H1 (cell line): Measurements from ENCODE around the gene HSDL2.

Source experiments
- CEBPB ChIP-seq: IDR thresholded peaks from 2 replicates; pipeline ENCODE4 v1.6.1; 2012; ENCODE audit warnings: low read depth, low read length
- CTCF ChIP-seq, 3 experiments: IDR thresholded peaks; 1 replicate in 2 of 3; 2 replicates in 1 of 3; pipeline versions ENCODE4 v1.5.1 to v1.6.1; 2011; ENCODE audit warnings: low read length in 3 of 3, mild to moderate bottlenecking in 3 of 3, inconsistent platforms in 2 of 3, low read depth in 1 of 3, moderate library complexity in 1 of 3; ENCODE audit not compliant: insufficient read depth in 1 of 3; ENCODE audit errors: control extremely low read depth in 1 of 3
- E2F6 ChIP-seq: IDR thresholded peaks from 2 replicates; pipeline ENCODE4 v1.6.1; 2012; ENCODE audit warnings: inconsistent platforms
- EP300 ChIP-seq, 2 experiments: IDR thresholded peaks; 1 replicate in 1 of 2; 2 replicates in 1 of 2; pipeline ENCODE4 v1.6.1; 2011 to 2012; ENCODE audit warnings: low read depth in 2 of 2, low read length in 2 of 2, mild to moderate bottlenecking in 2 of 2, borderline replicate concordance in 1 of 2, inconsistent platforms in 1 of 2, moderate library complexity in 1 of 2
- EZH2 ChIP-seq: fragments of 200-600 bp; sonication (generic); IDR thresholded peaks from 2 replicates; pipeline ENCODE4 v1.7.1; 2012; ENCODE audit warnings: low read depth, mild to moderate bottlenecking, moderate library complexity, low read length, inconsistent platforms; ENCODE audit not compliant: severe bottlenecking
- GTF2F1 ChIP-seq: IDR thresholded peaks from 2 replicates; pipeline ENCODE4 v1.6.1; 2012; ENCODE audit warnings: low read depth, low read length, improper control_type of control experiment, borderline replicate concordance
- KDM4A ChIP-seq: IDR thresholded peaks from one replicate; pipeline ENCODE4 v1.7.1; 2012; ENCODE audit warnings: low read depth, mild to moderate bottlenecking, moderate library complexity, low read length, inconsistent platforms; ENCODE audit not compliant: severe bottlenecking
- RFX5 ChIP-seq: IDR thresholded peaks from 2 replicates; pipeline ENCODE4 v1.6.1; 2011; ENCODE audit warnings: low read depth, low read length, improper control_type of control experiment, borderline replicate concordance
- SIN3A ChIP-seq, 2 experiments: IDR thresholded peaks in 1 of 2; conservative IDR thresholded peaks in 1 of 2; 2 replicates each; pipeline ENCODE4 v1.6.1; 2011 to 2012; ENCODE audit warnings: low read length in 2 of 2, improper control_type of control experiment in 1 of 2, low read depth in 1 of 2, mild to moderate bottlenecking in 1 of 2
- TBP ChIP-seq: IDR thresholded peaks from 2 replicates; pipeline ENCODE4 v1.6.1; 2011; ENCODE audit warnings: low read depth, low read length, improper control_type of control experiment

- TF ChIP-seq SIN3A (conservative IDR thresholded peaks at IDR 0.05 in 1 of 2, IDR thresholded peaks at IDR 0.05 in 1 of 2; ENCODE audit: low read depth in 1 of 2, low read length in 2 of 2) (no peak), RFX5 (no peak), CTCF (IDR thresholded peaks at IDR 0.05; ENCODE audit: control extremely low read depth in 1 of 3, insufficient read depth in 1 of 3, low read depth in 1 of 3, low read length in 3 of 3) (no peak), TBP (no peak), E2F6 (no peak), EP300 (IDR thresholded peaks at IDR 0.05; ENCODE audit: borderline replicate concordance in 1 of 2, low read depth in 2 of 2, low read length in 2 of 2) (no peak), CEBPB (no peak), GTF2F1 (no peak), KDM4A (no peak), EZH2 (no peak)
These were observed 21.4 kb downstream of the HSDL2 start for GRCh38 chr9:112401175-112401815.
